Transverse colon (tissue), 4 donors: ENCODE data around the gene GAS7. TPM values are rescaled to one million over a fixed set of nuclear protein-coding genes. Genes with fewer than 3 reads are reported as not detected.

Experiments used
- DNase-seq: peaks from one replicate; pipeline ENCODE4 v3.0.0-alpha.2; 2019
- H3K27ac ChIP-seq, 4 donors: fragments of 200-600 bp; sonication (generic); 2 replicates each; pipeline ENCODE4 v1.5.1; 2016 to 2018; ENCODE audit warnings: inconsistent platforms in 4 of 4
- H3K27me3 ChIP-seq: fragments of 200-600 bp; sonication (generic); 2 replicates; pipeline ENCODE4 v1.5.1; 2017; ENCODE audit warnings: inconsistent platforms
- H3K36me3 ChIP-seq, 4 donors: fragments of 200-600 bp; sonication (generic); 2 replicates each; pipeline ENCODE4 v1.5.1; 2017 to 2019; ENCODE audit warnings: inconsistent platforms in 4 of 4
- H3K4me1 ChIP-seq, 4 donors: fragments of 200-600 bp; sonication (generic); 2 replicates each; pipeline ENCODE4 v1.5.1; 2017 to 2020; ENCODE audit warnings: inconsistent platforms in 4 of 4
- H3K4me3 ChIP-seq, 4 donors: fragments of 200-600 bp; sonication (generic); 1 replicate in 1 of 4; 2 replicates in 3 of 4; pipeline versions ENCODE4 v1.5.1 to v1.6.1; 2017 to 2019; ENCODE audit warnings: inconsistent platforms in 4 of 4
- H3K9me3 ChIP-seq, 2 donors: fragments of 200-600 bp; sonication (generic); 2 replicates each; pipeline ENCODE4 v1.5.1; 2017 to 2019; ENCODE audit warnings: inconsistent platforms in 2 of 2
- EP300 ChIP-seq: sonication (generic); formaldehyde crosslinking; IDR thresholded peaks from one replicate; pipeline ENCODE4 v1.6.1; 2017; ENCODE audit warnings: antibody characterized with exemption, low read depth
- POLR2A ChIP-seq: fragments of 450-650 bp; IDR thresholded peaks from one replicate; pipeline ENCODE4 v1.6.1; 2016; ENCODE audit warnings: antibody characterized with exemption, mild to moderate bottlenecking, moderate library complexity
- POLR2AphosphoS5 ChIP-seq, 3 donors: sonication (generic); formaldehyde crosslinking; IDR thresholded peaks; one replicate each; pipeline ENCODE4 v1.6.1; 2016; ENCODE audit warnings: antibody characterized with exemption in 3 of 3
- WGBS, 2 donors: methylation state at CpG; one replicate each; pipeline ENCODE4 v1.1.5; 2018; ENCODE audit warnings: low coverage in 1 of 2; 5-methylcytosine and 5-hydroxymethylcytosine counted together
- in situ Hi-C, 4 donors: fragments of 200-750 bp; cut with MboI; loops; one replicate each; pipeline versions ENCODE4 v1.15.0 to v1.15.1; 2017; ENCODE audit warnings: low sequenced_read_pairs in 3 of 4, low pct_ligation_motif_present in 1 of 4, low pct_unique_long_range_greater_than_20kb in 1 of 4
- intact Hi-C: fragments of 100-400 bp; cut with DNase I; formaldehyde crosslinking; loops from one replicate; pipeline ENCODE4 v1.15.1; 2023; ENCODE audit warnings: low total_unique reads
- total RNA-seq, 4 donors: library from RNA; depleted of rRNA; stranded (reverse); fragments of >200 nt; gene quantifications; one replicate each; pipeline ENCODE4 v1.1.0, GENCODE V29; 2016
- TF ChIP-seq, protein P1 (sequence below), 5 experiments: fragments of 200-600 bp in 3 of 5; fragments of 450-650 bp in 2 of 5; sonication (generic) in 3 of 5; IDR thresholded peaks; 1 replicate in 2 of 5; 2 replicates in 3 of 5; pipeline ENCODE4 v1.5.1; 2016 to 2017; ENCODE audit warnings: antibody characterized with exemption in 5 of 5, inconsistent platforms in 3 of 5, mild to moderate bottlenecking in 2 of 5, moderate library complexity in 1 of 5

Gene GAS7
- total RNA-seq, 4 donors from 2014 or later: 9.2 to 59.1 (median 15.2) TPM

DNA sequence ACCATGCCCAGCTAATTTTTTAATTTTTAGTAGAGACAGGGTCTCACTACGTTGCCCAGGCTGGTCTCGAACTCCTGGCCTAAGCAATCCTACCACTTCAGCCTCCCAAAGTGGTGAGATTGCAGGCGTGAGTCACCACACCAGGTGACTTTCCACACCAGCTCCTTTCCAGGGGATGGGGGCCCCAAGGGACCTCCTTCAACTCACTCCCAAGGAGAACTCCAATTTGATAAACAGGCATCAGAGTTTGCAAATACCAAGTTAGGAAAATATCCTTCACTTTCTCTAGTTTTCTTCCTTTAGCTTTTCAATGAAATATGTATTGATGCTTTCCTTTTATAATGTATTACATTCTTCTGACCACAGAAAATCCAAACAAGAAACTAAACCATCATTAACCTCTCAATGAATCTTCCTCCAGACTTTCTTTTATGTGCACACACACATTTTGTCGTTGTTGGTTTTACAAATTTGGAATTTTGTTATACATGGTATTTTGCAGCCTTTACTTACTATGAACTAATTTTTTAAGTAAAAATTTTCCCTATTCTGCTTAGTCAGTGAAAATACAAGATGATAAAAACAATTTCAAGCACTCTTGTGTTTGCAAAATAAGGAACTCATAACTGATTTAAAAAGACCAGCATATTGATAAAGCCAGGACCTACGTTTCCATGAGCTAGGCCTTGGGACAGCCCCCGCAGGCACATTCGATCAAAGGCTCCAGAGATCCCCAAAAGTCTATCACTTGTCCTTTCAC lies 32.0 kb downstream of the GAS7 start:
- DNase-seq: no peak
- Histone ChIP-seq H3K9me3 (no peaks in the 10 kb centered on the region), H3K36me3 (no peaks in the 10 kb centered on the region), H3K4me1 (peaks cover 0 to 12% (median 5%) of the 10 kb centered on the region in 4 donors), H3K27ac (no peak overlapping the region), H3K27me3 (no peaks in the 10 kb centered on the region), H3K4me3 (no peak overlapping the region)
- in situ Hi-C loops: no loop called here
- 81 to 83% methylated on average over 2 to 7 of the region's 7 CpGs for WGBS, 2 donors
- intact Hi-C loops: no loop called here
- TF ChIP-seq POLR2AphosphoS5 (IDR thresholded peaks at IDR 0.05) (no peak), POLR2A (no peak), EP300 (no peak)
- TF ChIP-seq, protein P1, sequence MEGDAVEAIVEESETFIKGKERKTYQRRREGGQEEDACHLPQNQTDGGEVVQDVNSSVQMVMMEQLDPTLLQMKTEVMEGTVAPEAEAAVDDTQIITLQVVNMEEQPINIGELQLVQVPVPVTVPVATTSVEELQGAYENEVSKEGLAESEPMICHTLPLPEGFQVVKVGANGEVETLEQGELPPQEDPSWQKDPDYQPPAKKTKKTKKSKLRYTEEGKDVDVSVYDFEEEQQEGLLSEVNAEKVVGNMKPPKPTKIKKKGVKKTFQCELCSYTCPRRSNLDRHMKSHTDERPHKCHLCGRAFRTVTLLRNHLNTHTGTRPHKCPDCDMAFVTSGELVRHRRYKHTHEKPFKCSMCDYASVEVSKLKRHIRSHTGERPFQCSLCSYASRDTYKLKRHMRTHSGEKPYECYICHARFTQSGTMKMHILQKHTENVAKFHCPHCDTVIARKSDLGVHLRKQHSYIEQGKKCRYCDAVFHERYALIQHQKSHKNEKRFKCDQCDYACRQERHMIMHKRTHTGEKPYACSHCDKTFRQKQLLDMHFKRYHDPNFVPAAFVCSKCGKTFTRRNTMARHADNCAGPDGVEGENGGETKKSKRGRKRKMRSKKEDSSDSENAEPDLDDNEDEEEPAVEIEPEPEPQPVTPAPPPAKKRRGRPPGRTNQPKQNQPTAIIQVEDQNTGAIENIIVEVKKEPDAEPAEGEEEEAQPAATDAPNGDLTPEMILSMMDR (IDR thresholded peaks at IDR 0.05): no peak

DNA sequence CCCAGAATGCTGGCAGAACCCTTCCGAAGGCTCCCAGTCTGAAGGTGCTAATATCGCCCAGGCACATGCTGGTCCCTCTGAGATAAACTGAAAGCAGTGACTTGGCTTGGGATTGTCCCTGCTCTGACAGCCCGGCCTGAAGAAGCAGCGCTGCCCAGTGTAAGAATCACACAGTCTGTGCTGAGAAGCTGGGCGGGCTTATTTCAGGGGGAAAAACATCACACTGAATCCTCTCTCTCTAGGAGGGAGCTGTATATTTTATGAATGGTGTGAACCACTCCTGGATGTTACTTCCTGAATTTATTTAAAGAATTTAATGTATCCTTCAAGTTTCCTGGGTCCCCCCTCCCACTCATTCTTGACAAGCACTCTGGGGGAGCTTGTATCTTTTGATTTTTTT lies 36.3 kb downstream of the GAS7 start:
- H3K27ac ChIP-seq: no peak overlapping the region
- in situ Hi-C loops (no loop called here), intact Hi-C loops (no loop called here)
- no peak for DNase-seq
- WGBS, 2 donors: 69% methylated on average over 5 of the region's 5 CpGs; no CpG with 5 or more reads in 1 of the 2 donors
- H3K36me3 ChIP-seq: no peaks in the 10 kb centered on the region
- no peaks in the 10 kb centered on the region for H3K27me3 ChIP-seq
- H3K4me1 ChIP-seq: peaks cover 0 to 4% (median 0%) of the 10 kb centered on the region in 4 donors
- no peak overlapping the region for H3K4me3 ChIP-seq
- no peak for TF ChIP-seq POLR2AphosphoS5 (IDR thresholded peaks at IDR 0.05)
- no peak for TF ChIP-seq POLR2A
- TF ChIP-seq EP300: no peak
- TF ChIP-seq, protein P1 (IDR thresholded peaks at IDR 0.05): no peak
- H3K9me3 ChIP-seq: no peaks in the 10 kb centered on the region

DNA sequence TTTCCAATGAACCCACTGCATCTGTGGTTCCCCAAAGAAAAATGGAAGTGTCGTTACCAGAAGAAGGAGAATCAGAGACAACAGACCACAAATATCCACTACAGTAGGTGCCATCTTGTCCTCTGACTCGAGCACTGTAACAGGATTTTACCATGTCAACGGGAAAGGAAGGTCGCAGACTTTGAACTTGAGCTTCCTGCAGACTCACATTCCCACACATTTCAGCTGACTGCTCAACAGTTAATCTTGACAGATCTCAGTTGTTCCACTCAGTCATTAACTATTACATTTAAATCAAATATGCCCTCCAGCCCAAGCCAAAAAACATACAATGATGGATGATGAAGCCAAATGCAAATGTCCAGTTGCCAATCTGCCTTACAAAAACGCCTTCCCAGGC lies 37.0 kb downstream of the GAS7 start:
- TF ChIP-seq POLR2A (no peak), EP300 (no peak), POLR2AphosphoS5 (IDR thresholded peaks at IDR 0.05) (no peak)
- TF ChIP-seq, protein P1 (IDR thresholded peaks at IDR 0.05): no peak
- Histone ChIP-seq H3K4me1 (peaks cover 0 to 11% (median 0%) of the 10 kb centered on the region in 4 donors), H3K36me3 (no peaks in the 10 kb centered on the region), H3K4me3 (no peak overlapping the region), H3K27me3 (no peaks in the 10 kb centered on the region), H3K27ac (no peak overlapping the region), H3K9me3 (no peaks in the 10 kb centered on the region)
- intact Hi-C loops (no loop called here), in situ Hi-C loops (no loop called here)
- DNase-seq: no peak
- WGBS, 2 donors: 70 to 82% methylated on average over 4 to 5 of the region's 5 CpGs

DNA sequence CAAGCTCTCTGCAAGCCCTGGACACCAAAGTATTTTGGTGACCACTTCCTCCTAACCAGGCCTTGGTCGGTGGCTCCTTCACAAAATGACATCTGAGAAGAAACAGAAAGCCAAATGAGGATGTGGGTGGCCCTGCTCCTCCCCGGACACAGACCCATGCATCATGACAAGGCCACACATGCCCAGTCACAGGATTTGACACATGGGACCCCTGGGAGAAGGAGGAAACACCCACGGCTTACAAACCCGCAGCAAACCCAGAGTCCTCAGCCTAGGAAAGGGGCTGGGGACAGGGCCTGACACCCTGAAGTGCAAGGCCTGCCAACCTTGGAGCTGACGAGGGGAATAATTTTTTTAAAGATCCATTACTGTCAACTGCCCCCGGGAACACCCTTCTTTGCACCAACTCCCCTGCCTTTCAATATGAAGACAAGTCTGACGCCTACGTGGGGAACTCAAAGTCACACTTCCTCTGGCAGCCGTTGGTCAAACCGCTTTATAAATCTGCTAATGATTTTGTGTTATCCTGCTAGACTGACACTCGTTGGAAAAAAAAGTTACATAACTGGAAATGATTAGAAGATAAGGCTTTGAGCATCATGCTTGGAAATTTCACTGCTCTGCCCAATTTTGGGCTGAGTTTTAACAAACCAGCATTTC lies 41.3 kb downstream of the GAS7 start:
- Histone ChIP-seq H3K27ac (peak overlapping the region; percentile 24 to 60 (median 48)), H3K9me3 (no peaks in the 10 kb centered on the region), H3K4me1 (peaks cover 0 to 11% (median 0%) of the 10 kb centered on the region in 4 donors), H3K27me3 (no peaks in the 10 kb centered on the region), H3K4me3 (no peak overlapping the region), H3K36me3 (no peaks in the 10 kb centered on the region)
- 50 to 57% methylated on average over 6 to 11 of the region's 11 CpGs for WGBS, 2 donors
- TF ChIP-seq POLR2AphosphoS5 (IDR thresholded peaks at IDR 0.05): no peak
- TF ChIP-seq EP300: no peak
- TF ChIP-seq, protein P1 (IDR thresholded peaks at IDR 0.05): no peak
- no peak for TF ChIP-seq POLR2A
- in situ Hi-C loops (no loop called here), intact Hi-C loops (no loop called here)
- DNase-seq: peak; percentile 36
